OCI-LY1 (cell line): ENCODE results near the gene MYO5B.

ENCODE experiments used
- EZH2 ChIP-seq: fragments of 200-600 bp; sonication (generic), shearing (Covaris generic); IDR thresholded peaks from 2 replicates; pipeline ENCODE4 v1.8.0; 2017; ENCODE audit warnings: borderline replicate concordance, mixed run types, mild to moderate bottlenecking, antibody characterized with exemption, low read length, moderate library complexity, mixed read lengths
- TF ChIP-seq, protein P1 (sequence below): fragments of 200-600 bp; sonication (generic), shearing (Covaris generic); IDR thresholded peaks from 2 replicates; pipeline ENCODE4 v1.5.1; 2017; ENCODE audit warnings: mild to moderate bottlenecking, antibody characterized with exemption, low read length, moderate library complexity, mixed read lengths

DNA sequence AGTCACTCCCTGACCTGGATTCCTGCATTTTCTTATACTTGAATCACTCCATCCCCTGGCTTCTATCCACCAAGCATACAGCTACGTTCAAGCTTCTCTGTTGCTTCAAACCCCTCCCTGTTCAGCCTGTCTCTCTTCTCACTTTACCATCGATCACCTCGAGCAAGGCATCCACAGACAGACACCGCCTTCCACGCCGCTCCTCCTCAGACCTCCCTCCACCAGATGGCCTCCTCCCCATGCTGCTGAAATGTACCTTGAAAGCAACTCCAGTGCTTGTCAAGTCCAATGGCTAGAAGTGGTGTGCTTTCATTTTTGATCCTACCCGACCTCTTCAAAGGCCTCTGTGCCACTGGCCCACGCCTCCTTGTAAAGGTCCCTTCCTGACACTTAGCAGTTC is 250.3 kb downstream of the MYO5B start:
- TF ChIP-seq, protein P1, sequence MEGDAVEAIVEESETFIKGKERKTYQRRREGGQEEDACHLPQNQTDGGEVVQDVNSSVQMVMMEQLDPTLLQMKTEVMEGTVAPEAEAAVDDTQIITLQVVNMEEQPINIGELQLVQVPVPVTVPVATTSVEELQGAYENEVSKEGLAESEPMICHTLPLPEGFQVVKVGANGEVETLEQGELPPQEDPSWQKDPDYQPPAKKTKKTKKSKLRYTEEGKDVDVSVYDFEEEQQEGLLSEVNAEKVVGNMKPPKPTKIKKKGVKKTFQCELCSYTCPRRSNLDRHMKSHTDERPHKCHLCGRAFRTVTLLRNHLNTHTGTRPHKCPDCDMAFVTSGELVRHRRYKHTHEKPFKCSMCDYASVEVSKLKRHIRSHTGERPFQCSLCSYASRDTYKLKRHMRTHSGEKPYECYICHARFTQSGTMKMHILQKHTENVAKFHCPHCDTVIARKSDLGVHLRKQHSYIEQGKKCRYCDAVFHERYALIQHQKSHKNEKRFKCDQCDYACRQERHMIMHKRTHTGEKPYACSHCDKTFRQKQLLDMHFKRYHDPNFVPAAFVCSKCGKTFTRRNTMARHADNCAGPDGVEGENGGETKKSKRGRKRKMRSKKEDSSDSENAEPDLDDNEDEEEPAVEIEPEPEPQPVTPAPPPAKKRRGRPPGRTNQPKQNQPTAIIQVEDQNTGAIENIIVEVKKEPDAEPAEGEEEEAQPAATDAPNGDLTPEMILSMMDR = no peak
- TF ChIP-seq EZH2 = no peak
